ENCODE measurements around the gene ABCG4. TPM values are rescaled to one million over a fixed set of nuclear protein-coding genes. Genes with fewer than 3 reads are reported as not detected.

ABCG4 gene
- total and polyA plus RNA-seq, 12 donors, result 0.17 to 1.6 (median 1.2) TPM

GRCh38 chr11:119193626-119194025 lies 44.8 kb downstream of the ABCG4 start:
- TF ChIP-seq CTCF (IDR thresholded peaks at IDR 0.05), result no peak
- H3K4me3 ChIP-seq, result no peak overlapping the region
- H3K36me3 ChIP-seq, result no peaks in the 10 kb centered on the region
- intact Hi-C loops (cut with DNase I), result loop anchor here in 6 of 10 donors (5.0 to 10.0 kb wide), 4 partner anchors 46 to 99 kb away; partner anchors contain the start of genes ABCG4 (in 4 of the 6), C2CD2L (in 2 of the 6) and DPAGT1 (in 2 of the 6)
- H3K4me1 ChIP-seq, result peaks cover 0 to 22% (median 0%) of the 10 kb centered on the region in 9 donors
- H3K27me3 ChIP-seq, result no peaks in the 10 kb centered on the region
- H3K27ac ChIP-seq, result no peak overlapping the region
- 89 to 90% methylated on average over 10 of the region's 10 CpGs for WGBS, 2 donors
- H3K9me3 ChIP-seq, result no peaks in the 10 kb centered on the region
- DNase-seq, result no peak
- no peak for ATAC-seq

- Histone ChIP-seq H3K36me3 (no peaks in the 10 kb centered on the region), H3K4me3 (no peak overlapping the region), H3K27ac (no peak overlapping the region), H3K9me3 (no peaks in the 10 kb centered on the region), H3K27me3 (no peaks in the 10 kb centered on the region), H3K4me1 (peaks cover 0 to 22% (median 0%) of the 10 kb centered on the region in 9 donors)
- intact Hi-C loops (cut with DNase I), result loop anchor here (5.0 to 10.0 kb wide), 7 partner anchors 43 to 100 kb away; partner anchors contain the start of genes ABCG4 (in 6 of the 10), DPAGT1 (in 3 of the 10) and C2CD2L (in 2 of the 10)
- no peak for TF ChIP-seq CTCF (IDR thresholded peaks at IDR 0.05)
- DNase-seq (no peak), ATAC-seq (no peak)
- 71 to 82% methylated on average over 6 to 7 of the region's 7 CpGs for WGBS, 2 donors
Measured at GRCh38 chr11:119194811-119195440, 46.1 kb downstream of the ABCG4 start.

GRCh38 chr11:119195680-119196079 lies 46.8 kb downstream of the ABCG4 start:
- Histone ChIP-seq H3K4me1 (peaks cover 0 to 22% (median 0%) of the 10 kb centered on the region in 9 donors), H3K9me3 (no peaks in the 10 kb centered on the region), H3K36me3 (no peaks in the 10 kb centered on the region), H3K27ac (no peak overlapping the region), H3K27me3 (no peaks in the 10 kb centered on the region), H3K4me3 (no peak overlapping the region)
- ATAC-seq (peak in 7 of 8 donors; percentile 26 to 61 (median 55)), DNase-seq (no peak)
- intact Hi-C loops (cut with DNase I), result loop anchor here (2.0 to 10.0 kb wide), 9 partner anchors 43 to 101 kb away; partner anchors contain the start of genes ABCG4 (in 5 of the 10), DPAGT1 (in 3 of the 10) and C2CD2L (in 2 of the 10)
- TF ChIP-seq CTCF (IDR thresholded peaks at IDR 0.05), result no peak
- 31% methylated on average over 6 of the region's 6 CpGs for WGBS, 2 donors

GRCh38 chr11:119196833-119197483 lies 48.1 kb downstream of the ABCG4 start:
- Histone ChIP-seq H3K27me3 (no peaks in the 10 kb centered on the region), H3K4me1 (peaks cover 0 to 18% (median 0%) of the 10 kb centered on the region in 9 donors), H3K4me3 (no peak overlapping the region), H3K9me3 (no peaks in the 10 kb centered on the region), H3K27ac (no peak overlapping the region), H3K36me3 (no peaks in the 10 kb centered on the region)
- intact Hi-C loops (cut with DNase I), result loop anchor here (2.0 to 10.0 kb wide), 9 partner anchors 45 to 102 kb away; partner anchors contain the start of genes ABCG4 (in 5 of the 10), DPAGT1 (in 3 of the 10) and C2CD2L (in 2 of the 10)
- DNase-seq, result peak in 1 of 2 donors; percentile 79
- WGBS, 2 donors, result 43 to 45% methylated on average over 5 of the region's 5 CpGs
- peak; percentile 66 to 91 (median 84) for ATAC-seq
- TF ChIP-seq CTCF (IDR thresholded peaks at IDR 0.05), result peak; percentile 66 to 87 (median 81)

Measured in heart right ventricle (tissue), 16 donors.